Measurements from ENCODE around the gene FNIP1. TPM values are rescaled to one million over a fixed set of nuclear protein-coding genes. Genes with fewer than 3 reads are reported as not detected.
"Not testable (repeated sequence)": the region's sequence is repeated elsewhere in the genome, so short reads cannot be mapped to it uniquely, and the experiment has no call there.

The FNIP1 gene
- total and polyA plus RNA-seq, 2 experiments from 2014 or later = 10.3 to 25.8 TPM

DNA sequence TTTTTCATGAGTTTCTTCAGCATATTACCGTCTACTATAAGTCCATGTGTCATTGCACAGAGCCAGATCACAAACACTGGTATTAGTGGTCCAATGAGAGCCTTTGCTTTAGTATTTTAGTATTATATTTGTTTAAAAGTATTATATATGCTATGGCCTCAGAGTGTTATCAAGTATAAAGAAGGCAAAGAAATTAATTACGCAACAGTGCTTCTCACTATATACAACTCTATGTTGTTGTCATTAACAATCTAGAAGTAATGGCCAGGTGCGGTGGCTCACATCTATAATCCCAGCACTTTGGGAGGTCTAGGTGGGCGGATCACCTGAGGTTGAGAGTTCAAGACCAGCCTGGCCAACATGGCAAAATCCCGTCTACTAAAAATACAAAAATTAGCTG, 114.6 kb downstream of the FNIP1 start:
- no peak overlapping the region for H3K4me2 ChIP-seq (ENCODE audit: unreplicated experiment)
- no peaks in the 10 kb centered on the region; the same call in 1 of the 2 replicates for H3F3A ChIP-seq (ENCODE audit: insufficient read depth)
- no peak overlapping the region for H3K27ac ChIP-seq
- no peaks in the 10 kb centered on the region for H3K27me3 ChIP-seq (replicated peaks; ENCODE audit: insufficient read depth)
- no peak overlapping the region for H2AFZ ChIP-seq
- peaks cover 29% of the 10 kb centered on the region for H3K4me1 ChIP-seq (ENCODE audit: insufficient read depth)
- in situ Hi-C loops (cut with MboI) = no loop called here
- H3K9me3 ChIP-seq (ENCODE audit: low read depth) = no peaks in the 10 kb centered on the region
- H3K9ac ChIP-seq = no peak overlapping the region
- H3K4me3 ChIP-seq = no peak overlapping the region
- H3K9me2 ChIP-seq (ENCODE audit: insufficient read depth) = no peaks in the 10 kb centered on the region
- no peaks in the 10 kb centered on the region for H4K20me1 ChIP-seq (ENCODE audit: insufficient read depth)
- H3K79me2 ChIP-seq (ENCODE audit: insufficient read depth) = peaks cover 16% of the 10 kb centered on the region
- H3K36me3 ChIP-seq (ENCODE audit: low read depth) = peaks cover 10% of the 10 kb centered on the region
- 97 to 99% methylated on average over 5 of the region's 5 CpGs for WGBS, 2 experiments (ENCODE audit: low coverage in 1 of 2, low lambda C conversion rate in 2 of 2, missing lambda C conversion rate in 2 of 2)
- DNase-seq = no peak
- TF ChIP-seq EZH2phosphoT487 (IDR thresholded peaks at IDR 0.05; ENCODE audit: insufficient read depth, low read depth) (no peak), EZH2 (IDR thresholded peaks at IDR 0.05; ENCODE audit: insufficient read depth, poor library complexity, severe bottlenecking) (no peak)

DNA sequence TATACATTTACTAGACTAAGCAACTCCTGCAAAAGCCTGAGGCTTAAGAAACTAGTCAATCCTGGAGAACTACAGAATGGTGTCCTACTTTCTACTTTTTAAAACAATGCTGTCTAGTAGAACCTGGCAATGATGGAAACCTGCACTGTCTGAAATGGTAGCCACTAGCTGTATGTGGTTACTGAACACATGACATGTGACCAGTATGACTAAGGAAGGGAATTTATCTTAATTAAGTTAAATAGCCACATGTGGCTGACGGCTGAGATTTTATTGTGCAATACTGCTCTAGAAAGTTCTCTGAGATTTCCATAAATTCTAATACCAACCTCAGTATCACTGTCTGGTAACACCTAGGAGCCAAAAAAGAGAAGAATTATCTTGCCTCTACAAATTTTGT, 116.9 kb downstream of the FNIP1 start:
- Histone ChIP-seq H3K27me3 (replicated peaks; ENCODE audit: insufficient read depth) (no peaks in the 10 kb centered on the region), H2AFZ (no peak overlapping the region), H3K9me3 (ENCODE audit: low read depth) (no peaks in the 10 kb centered on the region), H4K20me1 (ENCODE audit: insufficient read depth) (no peaks in the 10 kb centered on the region), H3K4me3 (no peak overlapping the region), H3K27ac (peak overlapping the region; percentile 31), H3F3A (ENCODE audit: insufficient read depth) (no peaks in the 10 kb centered on the region; the same call in 1 of the 2 replicates), H3K4me1 (ENCODE audit: insufficient read depth) (peaks cover 21% of the 10 kb centered on the region), H3K9ac (no peak overlapping the region), H3K9me2 (ENCODE audit: insufficient read depth) (no peaks in the 10 kb centered on the region), H3K4me2 (ENCODE audit: unreplicated experiment) (peak overlapping the region; percentile 6), H3K36me3 (ENCODE audit: low read depth) (peaks cover 27% of the 10 kb centered on the region), H3K79me2 (ENCODE audit: insufficient read depth) (peaks cover 9% of the 10 kb centered on the region; the same call in 1 of the 2 replicates)
- in situ Hi-C loops (cut with MboI) = no loop called here
- DNase-seq = peak; percentile 82
- no peak for TF ChIP-seq EZH2 (IDR thresholded peaks at IDR 0.05; ENCODE audit: insufficient read depth, poor library complexity, severe bottlenecking)
- TF ChIP-seq EZH2phosphoT487 (IDR thresholded peaks at IDR 0.05; ENCODE audit: insufficient read depth, low read depth) = no peak
- 0% methylated on average over 1 of the region's 1 CpG for WGBS, 2 experiments (ENCODE audit: low coverage in 1 of 2, low lambda C conversion rate in 2 of 2, missing lambda C conversion rate in 2 of 2)

DNA sequence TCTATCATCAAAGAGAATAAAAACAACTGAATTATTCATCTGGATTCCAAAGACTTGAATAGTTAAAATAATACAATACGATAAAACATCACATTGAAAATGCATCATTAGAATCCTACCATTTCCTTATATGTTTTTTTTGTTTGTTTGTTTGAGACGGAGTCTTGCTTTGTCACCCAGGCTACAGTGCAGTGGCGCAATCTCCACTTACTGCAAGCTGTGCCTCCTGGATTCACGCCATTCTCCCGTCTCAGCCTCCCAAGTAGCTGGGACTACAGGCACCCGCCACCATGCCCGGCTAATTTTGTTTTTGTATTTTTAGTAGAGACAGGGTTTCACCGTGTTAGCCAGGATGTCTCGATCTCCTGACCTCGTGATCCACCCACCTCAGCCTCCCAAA, 118.5 kb downstream of the FNIP1 start:
- H3K4me2 ChIP-seq (ENCODE audit: unreplicated experiment) = not testable (repeated sequence)
- H3K36me3 ChIP-seq (ENCODE audit: low read depth) = peaks cover 27% of the 10 kb centered on the region

DNA sequence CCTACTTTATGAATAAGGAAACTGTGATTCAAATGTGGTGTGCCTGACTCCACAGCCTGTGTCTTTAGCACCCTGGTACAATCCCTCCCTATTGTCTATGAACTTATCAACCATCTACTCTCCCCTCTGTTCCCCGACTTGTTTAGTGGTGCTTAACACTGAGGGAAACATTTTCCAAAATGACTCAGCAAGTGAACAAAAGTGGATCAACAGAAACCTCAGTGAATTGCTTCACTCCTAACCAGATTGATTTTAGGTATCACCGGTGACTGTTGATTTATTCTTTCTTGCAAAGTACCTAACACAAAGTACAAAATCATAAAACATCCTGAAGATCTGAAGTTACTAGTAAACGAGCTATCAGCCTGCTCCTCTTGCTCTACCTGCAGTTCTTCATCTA, 119.7 kb downstream of the FNIP1 start:
- no peaks in the 10 kb centered on the region for H3K9me2 ChIP-seq (ENCODE audit: insufficient read depth)
- H3K27ac ChIP-seq = no peak overlapping the region
- H2AFZ ChIP-seq = no peak overlapping the region
- H3K9me3 ChIP-seq (ENCODE audit: low read depth) = no peaks in the 10 kb centered on the region
- no peak for TF ChIP-seq EZH2phosphoT487 (IDR thresholded peaks at IDR 0.05; ENCODE audit: insufficient read depth, low read depth)
- in situ Hi-C loops (cut with MboI) = no loop called here
- H3F3A ChIP-seq (ENCODE audit: insufficient read depth) = peaks cover 15% of the 10 kb centered on the region
- no peak overlapping the region for H3K9ac ChIP-seq
- H3K4me2 ChIP-seq (ENCODE audit: unreplicated experiment) = no peak overlapping the region
- H3K36me3 ChIP-seq (ENCODE audit: low read depth) = peaks cover 27% of the 10 kb centered on the region
- H4K20me1 ChIP-seq (ENCODE audit: insufficient read depth) = no peaks in the 10 kb centered on the region
- DNase-seq = no peak
- H3K27me3 ChIP-seq (replicated peaks; ENCODE audit: insufficient read depth) = no peaks in the 10 kb centered on the region
- no peak overlapping the region for H3K4me3 ChIP-seq
- peaks cover 25% of the 10 kb centered on the region for H3K4me1 ChIP-seq (ENCODE audit: insufficient read depth)
- 92 to 95% methylated on average over 3 of the region's 3 CpGs for WGBS, 2 experiments (ENCODE audit: low coverage in 1 of 2, low lambda C conversion rate in 2 of 2, missing lambda C conversion rate in 2 of 2)
- H3K79me2 ChIP-seq (ENCODE audit: insufficient read depth) = peaks cover 9% of the 10 kb centered on the region; the same call in 1 of the 2 replicates

More for the DNA sequence above, 118.5 kb downstream of the FNIP1 start:
- H3F3A ChIP-seq (ENCODE audit: insufficient read depth); H3K27ac ChIP-seq; H3K9me2 ChIP-seq (ENCODE audit: insufficient read depth); H3K27me3 ChIP-seq (replicated peaks; ENCODE audit: insufficient read depth); H3K4me3 ChIP-seq; DNase-seq; H3K9ac ChIP-seq; H3K79me2 ChIP-seq (ENCODE audit: insufficient read depth); H3K9me3 ChIP-seq (ENCODE audit: low read depth); H2AFZ ChIP-seq; in situ Hi-C loops (cut with MboI); H4K20me1 ChIP-seq (ENCODE audit: insufficient read depth): not testable (repeated sequence)
- peaks cover 15% of the 10 kb centered on the region for H3K4me1 ChIP-seq (ENCODE audit: insufficient read depth)
- WGBS, 2 experiments (ENCODE audit: low coverage in 1 of 2, low lambda C conversion rate in 2 of 2, missing lambda C conversion rate in 2 of 2) = 99% methylated on average over 10 of the region's 10 CpGs

DNA sequence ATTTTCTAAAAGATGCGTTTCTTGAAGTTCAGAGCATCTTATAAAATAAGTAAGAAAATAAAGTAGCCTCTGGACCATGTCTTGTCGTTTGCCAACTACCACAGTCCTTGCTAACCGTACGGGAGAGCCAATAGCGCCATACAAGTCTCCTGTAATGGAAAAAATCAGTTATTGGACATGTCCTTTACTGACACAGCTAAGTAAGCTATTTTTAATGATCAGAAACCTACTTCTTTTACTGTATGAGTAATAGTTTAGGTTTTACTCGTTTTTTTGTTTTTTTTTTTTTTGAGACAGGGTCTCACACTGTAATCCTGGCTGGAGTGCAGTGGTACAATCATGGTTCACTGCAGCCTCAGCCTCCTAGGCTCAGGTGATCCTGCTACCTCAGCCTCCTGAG, 124.0 kb downstream of the FNIP1 start:
- DNase-seq = peak; percentile 38
- in situ Hi-C loops (cut with MboI) = no loop called here
- peak overlapping the region; percentile 54 for H3K4me3 ChIP-seq
- peaks cover 38% of the 10 kb centered on the region for H3F3A ChIP-seq (ENCODE audit: insufficient read depth)
- H3K4me1 ChIP-seq (ENCODE audit: insufficient read depth) = peaks cover 27% of the 10 kb centered on the region
- no peak for TF ChIP-seq EZH2phosphoT487 (IDR thresholded peaks at IDR 0.05; ENCODE audit: insufficient read depth, low read depth)
- TF ChIP-seq EZH2 (IDR thresholded peaks at IDR 0.05; ENCODE audit: insufficient read depth, poor library complexity, severe bottlenecking) = no peak
- no peaks in the 10 kb centered on the region for H3K9me2 ChIP-seq (ENCODE audit: insufficient read depth)
- 24 to 31% methylated on average over 6 of the region's 6 CpGs for WGBS, 2 experiments (ENCODE audit: low coverage in 1 of 2, low lambda C conversion rate in 2 of 2, missing lambda C conversion rate in 2 of 2)
- H3K36me3 ChIP-seq (ENCODE audit: low read depth) = peaks cover 47% of the 10 kb centered on the region
- H3K9me3 ChIP-seq (ENCODE audit: low read depth) = no peaks in the 10 kb centered on the region
- no peak overlapping the region; the same call in 1 of the 2 replicates for H2AFZ ChIP-seq
- peak overlapping the region; percentile 77 for H3K4me2 ChIP-seq (ENCODE audit: unreplicated experiment)
- H3K9ac ChIP-seq = peak overlapping the region; percentile 59
- H3K27ac ChIP-seq = peak overlapping the region; percentile 87
- no peaks in the 10 kb centered on the region for H4K20me1 ChIP-seq (ENCODE audit: insufficient read depth)
- H3K27me3 ChIP-seq (replicated peaks; ENCODE audit: insufficient read depth) = no peaks in the 10 kb centered on the region
- peaks cover 20% of the 10 kb centered on the region for H3K79me2 ChIP-seq (ENCODE audit: insufficient read depth)

Data from GM23248 (cell line).